Hepatocyte (in vitro differentiated cells): Measurements from ENCODE around the gene FABP3. TPM values are rescaled to one million over a fixed set of nuclear protein-coding genes. Genes with fewer than 3 reads are reported as not detected.

ENCODE experiments used
- DNase-seq: peaks from one replicate; pipeline ENCODE4 v3.0.0-alpha.2; 2016; ENCODE audit warnings: low spot score
- H2AFZ ChIP-seq: fragments of 200-600 bp; sonication (generic); 2 replicates; pipeline ENCODE4 v1.6.0; 2016; ENCODE audit warnings: antibody characterized with exemption, mild to moderate bottlenecking
- H3K27ac ChIP-seq: fragments of 200-600 bp; sonication (generic); 2 replicates; pipeline ENCODE4 v1.5.1; 2016; ENCODE audit warnings: mild to moderate bottlenecking
- H3K27me3 ChIP-seq: fragments of 200-600 bp; sonication (generic); 2 replicates; pipeline ENCODE4 v1.6.1; 2016
- H3K36me3 ChIP-seq: fragments of 200-600 bp; sonication (generic); replicated peaks from 2 replicates; pipeline ENCODE4 v1.5.1; 2016; ENCODE audit warnings: low read depth; ENCODE audit not compliant: insufficient read depth
- H3K4me1 ChIP-seq: fragments of 200-600 bp; sonication (generic); 2 replicates; pipeline ENCODE4 v1.5.1; 2016; ENCODE audit warnings: mild to moderate bottlenecking, moderate library complexity; ENCODE audit not compliant: insufficient read depth
- H3K4me2 ChIP-seq: fragments of 200-600 bp; sonication (generic); 2 replicates; pipeline ENCODE4 v1.6.0; 2016
- H3K4me3 ChIP-seq: fragments of 200-600 bp; sonication (generic); 2 replicates; pipeline ENCODE4 v1.5.1; 2016; ENCODE audit warnings: mild to moderate bottlenecking
- H3K79me2 ChIP-seq: fragments of 200-600 bp; sonication (generic); 2 replicates; pipeline ENCODE4 v1.6.0; 2017; ENCODE audit warnings: mild to moderate bottlenecking
- H3K9me2 ChIP-seq: fragments of 200-600 bp; sonication (generic); replicated peaks from 2 replicates; pipeline ENCODE4 v1.6.0; 2017; ENCODE audit warnings: mild to moderate bottlenecking; ENCODE audit not compliant: insufficient read depth
- H3K9me3 ChIP-seq: fragments of 200-600 bp; sonication (generic); 2 replicates; pipeline ENCODE4 v1.5.1; 2016; ENCODE audit warnings: low read depth, mild to moderate bottlenecking
- H4K20me1 ChIP-seq: fragments of 200-600 bp; sonication (generic); 2 replicates; pipeline ENCODE4 v1.6.0; 2016; ENCODE audit warnings: mild to moderate bottlenecking; ENCODE audit not compliant: insufficient read depth, poor library complexity, severe bottlenecking
- CTCF ChIP-seq: fragments of 200-600 bp; sonication (generic); IDR thresholded peaks from 2 replicates; pipeline ENCODE4 v1.5.1; 2016; ENCODE audit warnings: antibody characterized with exemption, mild to moderate bottlenecking; ENCODE audit not compliant: poor library complexity
- EZH2 ChIP-seq: fragments of 200-600 bp; sonication (generic); IDR thresholded peaks from 2 replicates; pipeline ENCODE4 v1.6.1; 2016; ENCODE audit warnings: antibody characterized with exemption, mild to moderate bottlenecking, borderline replicate concordance
- EZH2phosphoT487 ChIP-seq: fragments of 200-600 bp; sonication (generic); IDR thresholded peaks from one replicate; pipeline ENCODE4 v1.6.1; 2018; ENCODE audit warnings: antibody characterized with exemption, mild to moderate bottlenecking, low read depth, moderate library complexity; ENCODE audit not compliant: unreplicated experiment, severe bottlenecking
- WGBS: methylation state at CpG from one replicate; pipeline ENCODE4 v1.1.6; 2016; ENCODE audit warnings: low lambda C conversion rate; ENCODE audit errors: missing lambda C conversion rate; 5-methylcytosine and 5-hydroxymethylcytosine counted together
- polyA plus RNA-seq: library from polyadenylated mRNA; unstranded; fragments of >200 nt; fragmentation: Nextera tagmentation; extraction: Ambion mirVana; gene quantifications from 2 replicates; pipeline ENCODE4 v1.2.1, GENCODE V29; 2016
- total RNA-seq: library from RNA; depleted of rRNA; stranded (reverse); fragments of >200 nt; gene quantifications from 2 replicates; pipeline ENCODE4 v1.2.3, GENCODE V29; 2014

Gene FABP3
- total and polyA plus RNA-seq, 2 experiments from 2014 or later = 39.1 to 50.1 TPM

- Histone ChIP-seq H3K9me3 (no peaks in the 10 kb centered on the region), H3K27me3 (no peaks in the 10 kb centered on the region), H2AFZ (no peak overlapping the region), H3K4me2 (peak overlapping the region; percentile 96), H3K4me1 (peaks cover 19% of the 10 kb centered on the region), H3K4me3 (no peak overlapping the region), H4K20me1 (no peaks in the 10 kb centered on the region), H3K36me3 (no peaks in the 10 kb centered on the region), H3K9me2 (no peaks in the 10 kb centered on the region), H3K79me2 (peaks cover 47% of the 10 kb centered on the region), H3K27ac (no peak overlapping the region)
- DNase-seq = no peak
- TF ChIP-seq EZH2phosphoT487 (no peak), EZH2 (no peak), CTCF (no peak)
- WGBS = 89% methylated on average over 2 of the region's 2 CpGs
Measured at GRCh38 chr1:31415658-31416057, 42.8 kb upstream of the FABP3 start.

- Histone ChIP-seq H3K4me1 (peaks cover 19% of the 10 kb centered on the region), H3K9me3 (no peaks in the 10 kb centered on the region), H3K27ac (peak overlapping the region; percentile 98), H2AFZ (no peak overlapping the region), H3K36me3 (no peaks in the 10 kb centered on the region), H3K79me2 (peaks cover 45% of the 10 kb centered on the region), H3K9me2 (no peaks in the 10 kb centered on the region), H3K27me3 (no peaks in the 10 kb centered on the region), H3K4me2 (peak overlapping the region; percentile 96), H4K20me1 (no peaks in the 10 kb centered on the region), H3K4me3 (no peak overlapping the region)
- TF ChIP-seq EZH2 = no peak
- no peak for TF ChIP-seq EZH2phosphoT487
- TF ChIP-seq CTCF = no peak
- DNase-seq = no peak
- 75% methylated on average over 4 of the region's 4 CpGs for WGBS
Measured at GRCh38 chr1:31414980-31415370, 42.1 kb upstream of the FABP3 start.

- TF ChIP-seq EZH2 (no peak), CTCF (peak; percentile 1)
- Histone ChIP-seq H3K4me3 (peak overlapping the region; percentile 99), H4K20me1 (no peaks in the 10 kb centered on the region), H3K36me3 (no peaks in the 10 kb centered on the region), H3K27me3 (no peaks in the 10 kb centered on the region), H2AFZ (peak overlapping the region; percentile 73), H3K79me2 (peaks cover 34% of the 10 kb centered on the region), H3K9me2 (no peaks in the 10 kb centered on the region), H3K27ac (peak overlapping the region; percentile 98), H3K4me2 (peak overlapping the region; percentile 96), H3K4me1 (peaks cover 19% of the 10 kb centered on the region), H3K9me3 (no peaks in the 10 kb centered on the region)
- peak; percentile 85 for DNase-seq
- WGBS = 1% methylated on average over 47 of the region's 54 CpGs
Measured at GRCh38 chr1:31413405-31414001, 40.6 kb upstream of the FABP3 start.
